ENCODE measurements around the gene MGST2. TPM values are rescaled to one million over a fixed set of nuclear protein-coding genes. Genes with fewer than 3 reads are reported as not detected.

Gene MGST2
- total RNA-seq: 19.1 and 28.0 TPM in 2 replicates

DNA sequence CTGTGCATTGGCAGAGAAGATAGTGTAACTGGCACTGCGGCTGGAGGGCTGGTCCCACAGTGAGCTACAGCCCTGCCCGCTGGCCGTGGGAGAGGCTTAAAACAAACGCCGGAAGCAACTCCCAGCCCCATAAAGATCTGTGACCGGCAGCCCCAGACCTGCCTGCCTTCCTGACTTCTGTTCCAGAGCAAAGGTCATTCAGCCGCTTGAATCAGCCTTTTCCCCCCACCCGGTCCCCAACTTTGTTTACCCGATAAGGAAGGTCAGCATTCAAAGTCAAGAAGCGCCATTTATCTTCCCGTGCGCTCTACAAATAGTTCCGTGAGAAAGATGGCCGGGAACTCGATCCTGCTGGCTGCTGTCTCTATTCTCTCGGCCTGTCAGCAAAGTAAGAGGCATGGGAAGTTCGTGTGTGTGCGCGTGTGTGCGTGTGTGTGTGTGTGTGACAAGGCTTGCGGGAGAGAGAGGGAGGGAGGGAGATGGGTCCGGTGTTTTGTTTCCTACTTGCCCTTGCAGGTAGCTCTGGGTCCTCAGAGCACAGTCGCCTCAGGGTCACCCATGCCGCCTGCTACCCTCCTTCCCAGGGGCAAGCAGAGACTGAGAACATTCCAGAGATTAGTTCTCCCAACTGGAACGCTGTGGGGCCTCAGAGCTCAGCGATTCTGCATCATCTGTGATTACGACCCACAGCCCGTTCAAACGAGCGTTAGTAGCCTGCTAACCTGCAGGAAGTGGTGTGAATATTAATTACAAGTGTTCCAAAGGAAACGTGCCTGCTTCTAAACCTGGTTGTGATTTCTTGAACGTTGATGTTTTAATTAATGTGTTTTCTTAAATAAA lies at the start of gene MGST2:
Gene MGST2, plus strand, starts transcription at position 130 of the 840 bp plus-strand sequence. Its CDS starts 201 bp downstream, at position 331.

Other genes with a start within 250 kb of the MGST2 start
- gene RAB33B, start 211.7 kb upstream of the MGST2 start, total RNA-seq: 9.8 and 15.4 TPM in 2 replicates
- gene SETD7, start 109.6 kb upstream of the MGST2 start, total RNA-seq: 69.0 and 76.9 TPM in 2 replicates

All from nasal cavity respiratory epithelium epithelial cell of viscerocranial mucosa (primary cell).